WTC11 (cell line): ENCODE data around the gene VTA1. TPM values are rescaled to one million over a fixed set of nuclear protein-coding genes. Genes with fewer than 3 reads are reported as not detected.

Experiments used
- ATAC-seq: fragments of 200-7000 bp; cut with Tn5 transposase; 2 replicates; pipeline ENCODE4 v1.10.0; 2021; ENCODE audit warnings: mild to moderate bottlenecking, moderate library complexity
- CTCF ChIA-PET: fragments of 300-600 bp; sonication (Branson Sonifier 250); formaldehyde crosslinking; loops from one replicate; lab custom pipeline; 2021; ENCODE audit warnings: antibody characterized with exemption; lab: Charles Lee
- POLR2A ChIA-PET: fragments of 350-600 bp; sonication (Branson Sonifier 250); formaldehyde crosslinking; loops from one replicate; lab custom pipeline; 2021; ENCODE audit warnings: antibody characterized with exemption; lab: Charles Lee
- DNase-seq: peaks from one replicate; pipeline ENCODE4 v3.0.0; 2021; ENCODE audit warnings: low spot score
- H3K27ac Mint-ChIP-seq: 2 replicates; pipeline ENCODE4 v1.8.0; 2021; ENCODE audit warnings: mixed read lengths
- H3K27me3 Mint-ChIP-seq: 2 replicates; pipeline ENCODE4 v1.8.0; 2021; ENCODE audit warnings: low read depth, mild to moderate bottlenecking, moderate library complexity, mixed read lengths
- H3K36me3 Mint-ChIP-seq: 2 replicates; pipeline ENCODE4 v1.8.0; 2021; ENCODE audit warnings: mixed read lengths
- H3K4me1 Mint-ChIP-seq: 2 replicates; pipeline ENCODE4 v1.8.0; 2022; ENCODE audit warnings: mixed read lengths
- H3K4me3 Mint-ChIP-seq: 2 replicates; pipeline ENCODE4 v1.8.0; 2021; ENCODE audit warnings: mild to moderate bottlenecking, moderate library complexity, mixed read lengths
- H3K9me3 Mint-ChIP-seq: 2 replicates; pipeline ENCODE4 v1.8.0; 2021; ENCODE audit warnings: mixed read lengths
- AFF4 ChIP-seq: sonication (generic); formaldehyde crosslinking; IDR thresholded peaks from 2 replicates; pipeline ENCODE4 v1.8.1; 2023; ENCODE audit warnings: mild to moderate bottlenecking, missing genetic modification reagents, borderline replicate concordance
- ATF6 ChIP-seq: sonication (generic); formaldehyde crosslinking; IDR thresholded peaks from 2 replicates; pipeline ENCODE4 v1.8.1; 2023; ENCODE audit warnings: mild to moderate bottlenecking, missing genetic modification reagents
- CREB1 ChIP-seq: sonication (generic); formaldehyde crosslinking; IDR thresholded peaks from 2 replicates; pipeline ENCODE4 v1.8.0; 2023; ENCODE audit warnings: mild to moderate bottlenecking, missing genetic modification reagents
- FOXJ3 ChIP-seq: sonication (generic); formaldehyde crosslinking; IDR thresholded peaks from 2 replicates; pipeline ENCODE4 v1.9.0; 2021; ENCODE audit warnings: missing genetic modification reagents, mild to moderate bottlenecking, borderline replicate concordance
- FOXK1 ChIP-seq: sonication (generic); formaldehyde crosslinking; IDR thresholded peaks from 2 replicates; pipeline ENCODE4 v1.8.0; 2022; ENCODE audit warnings: mild to moderate bottlenecking, moderate library complexity, missing genetic modification reagents
- HMGA2 ChIP-seq: fragments of 250-450 bp; sonication (Bioruptor Pico); IDR thresholded peaks from 2 replicates; pipeline ENCODE4 v1.4.0; 2021; ENCODE audit warnings: mild to moderate bottlenecking, moderate library complexity
- HMGXB4 ChIP-seq: sonication (generic); formaldehyde crosslinking; IDR thresholded peaks from 2 replicates; pipeline ENCODE4 v1.8.1; 2023; ENCODE audit warnings: mild to moderate bottlenecking, moderate library complexity, missing genetic modification reagents
- JAZF1 ChIP-seq: fragments of 250-450 bp; sonication (Bioruptor Pico); IDR thresholded peaks from 2 replicates; pipeline ENCODE4 v1.9.0; 2021; ENCODE audit warnings: moderate library complexity, mild to moderate bottlenecking, inconsistent platforms
- KAT7 ChIP-seq: sonication (generic); formaldehyde crosslinking; IDR thresholded peaks from 2 replicates; pipeline ENCODE4 v1.8.1; 2023; ENCODE audit warnings: missing genetic modification reagents, mild to moderate bottlenecking, borderline replicate concordance
- NFATC4 ChIP-seq: fragments of 250-450 bp; sonication (Bioruptor Pico); IDR thresholded peaks from 2 replicates; pipeline ENCODE4 v1.9.0; 2021; ENCODE audit warnings: mild to moderate bottlenecking
- NFYB ChIP-seq: sonication (generic); formaldehyde crosslinking; conservative IDR thresholded peaks from 2 replicates; pipeline ENCODE4 v1.8.0; 2022; ENCODE audit warnings: low read depth, missing genetic modification reagents
- NR1H2 ChIP-seq: sonication (generic); formaldehyde crosslinking; IDR thresholded peaks from 2 replicates; pipeline ENCODE4 v1.9.0; 2021; ENCODE audit warnings: mild to moderate bottlenecking, moderate library complexity, missing genetic modification reagents
- PRDM15 ChIP-seq: sonication (generic); formaldehyde crosslinking; IDR thresholded peaks from 2 replicates; pipeline ENCODE4 v1.8.0; 2022; ENCODE audit warnings: missing genetic modification reagents
- TEAD1 ChIP-seq: sonication (generic); formaldehyde crosslinking; IDR thresholded peaks from 2 replicates; pipeline ENCODE4 v1.8.0; 2022; ENCODE audit warnings: mild to moderate bottlenecking, missing genetic modification reagents
- ZNF121 ChIP-seq: sonication (generic); formaldehyde crosslinking; IDR thresholded peaks from 2 replicates; pipeline ENCODE4 v1.8.0; 2023; ENCODE audit warnings: missing genetic modification reagents
- ZNF425 ChIP-seq: fragments of 250-450 bp; sonication (Bioruptor Pico); conservative IDR thresholded peaks from 2 replicates; pipeline ENCODE4 v1.9.0; 2021; ENCODE audit warnings: mild to moderate bottlenecking
- total RNA-seq: library from RNA; stranded (reverse); gene quantifications from 3 replicates; pipeline ENCODE4 v1.2.3, GENCODE V29; 2021

Gene VTA1
- total RNA-seq, 1 experiment from 2014 or later, result 55.4 TPM

GRCh38 chr6:142251930-142252445 is 104.9 kb downstream of the VTA1 start (continued):
- no peak for TF ChIP-seq AFF4 (CRISPR knock-in tag)
- no peak for TF ChIP-seq NR1H2
- TF ChIP-seq FOXJ3 (CRISPR knock-in tag), result no peak
- TF ChIP-seq NFYB (CRISPR knock-in tag), result no peak

GRCh38 chr6:142254513-142254912 is 107.5 kb downstream of the VTA1 start:
- peaks cover 8% of the 10 kb centered on the region; the same call in 1 of the 2 replicates for H3K9me3 Mint-ChIP-seq
- H3K27ac Mint-ChIP-seq, result no peak overlapping the region
- H3K36me3 Mint-ChIP-seq, result no peaks in the 10 kb centered on the region
- ChIA-PET CTCF (interaction anchor here (1.2 kb wide), 1 partner anchor 183 kb away, joined by 3 read pairs; no protein-coding TSS in a partner anchor), POLR2A (no interaction called here)
- no peaks in the 10 kb centered on the region for H3K4me1 Mint-ChIP-seq
- TF ChIP-seq ZNF121 (CRISPR knock-in tag) (no peak), CREB1 (CRISPR knock-in tag) (no peak), ATF6 (CRISPR knock-in tag) (no peak), FOXK1 (CRISPR knock-in tag) (no peak), HMGA2 (CRISPR knock-in tag) (no peak), NFATC4 (no peak), JAZF1 (CRISPR knock-in tag) (no peak), PRDM15 (CRISPR knock-in tag) (no peak)
- H3K4me3 Mint-ChIP-seq, result no peak overlapping the region
- DNase-seq (no peak), ATAC-seq (no peak)
- H3K27me3 Mint-ChIP-seq, result no peaks in the 10 kb centered on the region

- DNase-seq (no peak), ATAC-seq (no peak)
- Mint-ChIP-seq H3K27ac (no peak overlapping the region), H3K36me3 (no peaks in the 10 kb centered on the region), H3K4me1 (no peaks in the 10 kb centered on the region), H3K27me3 (no peaks in the 10 kb centered on the region), H3K4me3 (no peak overlapping the region), H3K9me3 (peaks cover 8% of the 10 kb centered on the region; the same call in 1 of the 2 replicates)
- ChIA-PET CTCF (no interaction called here), POLR2A (no interaction called here)
- TF ChIP-seq KAT7 (CRISPR knock-in tag) (no peak), TEAD1 (CRISPR knock-in tag) (no peak), HMGXB4 (CRISPR knock-in tag) (no peak), AFF4 (CRISPR knock-in tag) (no peak), ZNF425 (CRISPR knock-in tag) (no peak)
Observed at GRCh38 chr6:142255785-142256184, 108.7 kb downstream of the VTA1 start.
